Limb (tissue), 2 donors: ENCODE results near the gene S100A4.
A peak's percentile ranks its signal among the peaks of the same experiment; 100 is the strongest.
"Not testable (repeated sequence)": the region's sequence is repeated elsewhere in the genome, so short reads cannot be mapped to it uniquely, and the experiment has no call there.

ENCODE experiments used
- DNase-seq, 2 donors: peaks; one replicate each; pipeline ENCODE4 v3.0.0-alpha.2; 2016; ENCODE audit errors: extremely low spot score in 2 of 2

The S100A4 gene

DNA sequence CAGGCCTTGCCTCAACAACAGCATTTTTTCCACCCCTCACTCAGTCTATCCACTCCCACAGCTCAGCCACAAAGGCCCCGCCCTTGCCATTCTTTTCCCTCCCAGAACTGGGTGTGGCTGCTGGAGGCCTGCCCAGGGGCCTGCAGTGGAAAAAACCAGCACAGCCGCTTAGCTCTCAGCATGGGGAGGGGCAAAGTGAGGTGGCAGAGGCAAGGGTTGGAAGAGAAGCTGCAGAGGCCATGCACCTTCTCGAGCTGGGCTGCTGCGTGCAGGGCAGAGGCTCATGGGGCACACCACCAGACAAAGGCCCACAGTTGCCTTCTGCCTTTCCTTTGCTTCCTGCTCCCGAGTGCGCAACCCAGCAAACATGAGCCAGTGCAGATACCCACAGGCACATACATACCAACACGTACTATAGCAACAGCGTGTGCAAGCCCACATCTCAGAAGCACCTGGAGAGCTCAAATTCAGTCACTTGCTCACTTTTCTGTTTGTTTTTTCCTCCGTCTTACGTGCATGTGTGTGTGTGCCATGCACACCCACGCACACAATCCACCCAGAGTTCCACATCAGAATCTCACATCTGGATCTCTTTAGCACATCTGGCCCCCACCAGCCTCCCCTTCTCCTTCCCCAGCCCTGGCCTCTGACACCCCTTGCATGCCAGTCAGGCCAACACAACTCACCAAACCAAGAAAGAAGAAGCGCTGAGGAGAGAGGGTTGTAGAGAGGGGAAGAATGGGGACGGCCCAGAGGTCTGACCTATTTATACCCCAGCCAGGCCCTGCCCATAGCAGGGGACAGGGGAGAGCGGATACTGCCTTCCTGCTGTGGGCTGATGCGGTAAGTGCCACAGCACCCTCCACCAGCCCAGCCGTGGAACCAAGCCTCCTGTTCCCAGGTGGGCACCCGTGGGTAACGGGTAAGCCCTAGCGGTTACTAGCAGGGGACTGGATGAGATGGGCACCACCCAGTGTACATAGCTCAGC lies at the start of gene S100A4:
TSS of gene S100A4 (minus strand) at position 740 of the 989 bp plus-strand sequence. CDS start 1,012 bp downstream, outside the sequence.
- DNase-seq, result peak; percentile 93

DNA sequence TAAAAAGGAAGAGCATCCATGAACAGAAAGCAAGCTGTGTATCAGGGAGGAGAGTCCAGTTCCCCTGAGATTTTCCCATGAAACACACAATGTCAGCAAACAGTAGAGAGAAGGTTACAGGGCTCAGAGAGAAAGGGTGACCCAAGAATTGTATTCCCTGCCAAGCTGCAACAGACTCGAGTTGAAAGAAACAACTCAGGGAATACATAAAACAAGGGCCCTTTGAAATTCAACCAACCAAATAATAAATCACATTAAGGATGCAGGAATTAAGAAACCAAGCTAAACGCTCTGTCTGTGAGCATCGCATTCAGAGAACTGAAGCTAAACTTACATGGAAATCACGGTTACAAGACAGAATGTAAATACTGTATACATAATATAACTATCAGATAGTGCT lies 47.1 kb upstream of the S100A4 start:
- no peak for DNase-seq

GRCh38 chr1:153588482-153588881 lies 42.9 kb upstream of the S100A4 start:
- DNase-seq, result no peak

- DNase-seq, result not testable (repeated sequence)
These were observed 42.4 kb upstream of the S100A4 start for GRCh38 chr1:153588033-153588432.

DNA sequence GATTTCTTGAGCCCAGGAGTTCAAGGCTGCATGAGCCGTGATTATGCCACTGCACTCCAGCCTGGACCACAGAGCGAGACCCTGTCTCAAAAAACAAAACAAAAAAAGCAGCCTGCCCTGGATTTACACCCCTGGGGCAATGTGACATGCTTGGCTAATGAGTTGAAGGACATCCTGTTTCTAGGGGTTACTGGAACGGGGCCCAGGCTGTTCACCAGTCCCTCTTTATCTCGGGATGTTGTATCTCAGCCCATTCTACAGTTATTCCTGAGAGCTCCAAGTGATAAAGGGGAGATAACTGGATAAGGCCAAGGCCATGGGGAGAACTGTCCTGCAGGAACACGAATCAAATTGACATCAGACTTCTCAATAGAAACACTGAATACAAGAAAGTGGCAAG lies 41.7 kb upstream of the S100A4 start:
- no peak for DNase-seq

GRCh38 chr1:153586347-153586746 lies 40.7 kb upstream of the S100A4 start:
- DNase-seq, result no peak

DNA sequence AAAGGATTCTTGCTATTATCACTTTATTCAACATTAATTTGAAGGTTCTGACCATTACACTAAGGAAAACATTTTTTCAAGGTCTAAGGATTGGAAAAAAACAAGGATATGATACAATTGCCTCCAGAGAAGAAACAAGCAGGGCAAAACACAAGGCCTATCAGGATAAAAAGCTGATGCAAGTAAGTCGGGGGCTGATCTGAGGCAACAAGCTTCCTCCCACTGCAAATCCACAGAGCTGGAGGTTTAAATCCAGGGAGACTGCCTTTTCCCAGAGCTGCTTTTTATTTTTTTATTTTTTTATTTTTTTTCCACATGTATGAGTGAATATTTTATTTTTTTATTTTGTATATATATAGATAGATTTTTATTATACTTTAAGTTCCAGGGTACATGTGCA lies 39.4 kb upstream of the S100A4 start:
- DNase-seq, result no peak

GRCh38 chr1:153583976-153584375 lies 38.4 kb upstream of the S100A4 start:
- no peak for DNase-seq

- DNase-seq, result not testable (repeated sequence)
These were observed 37.9 kb upstream of the S100A4 start for GRCh38 chr1:153583514-153583913.

DNA sequence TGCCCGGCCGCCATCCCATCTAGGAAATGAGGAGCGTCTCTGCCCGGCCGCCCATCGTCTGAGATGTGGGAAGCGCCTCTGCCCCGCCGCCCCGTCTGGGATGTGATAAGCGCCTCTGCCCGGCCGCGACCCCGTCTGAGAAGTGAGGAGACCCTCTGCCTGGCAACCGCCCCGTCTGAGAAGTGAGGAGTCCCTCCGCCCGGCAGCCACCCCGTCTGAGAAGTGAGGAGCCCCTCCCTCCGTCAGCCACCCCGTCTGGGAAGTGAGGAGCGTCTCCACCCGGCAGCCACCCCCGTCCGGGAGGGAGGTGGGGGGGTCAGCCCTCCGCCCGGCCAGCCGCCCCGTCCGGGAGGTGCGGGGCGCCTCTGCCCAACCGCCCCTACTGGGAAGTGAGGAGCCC lies 37.2 kb upstream of the S100A4 start:
- not testable (repeated sequence) for DNase-seq

- no peak for DNase-seq
These were observed 33.3 kb upstream of the S100A4 start for GRCh38 chr1:153578936-153579335.

GRCh38 chr1:153578490-153578889 lies 32.9 kb upstream of the S100A4 start:
- DNase-seq, result no peak

DNA sequence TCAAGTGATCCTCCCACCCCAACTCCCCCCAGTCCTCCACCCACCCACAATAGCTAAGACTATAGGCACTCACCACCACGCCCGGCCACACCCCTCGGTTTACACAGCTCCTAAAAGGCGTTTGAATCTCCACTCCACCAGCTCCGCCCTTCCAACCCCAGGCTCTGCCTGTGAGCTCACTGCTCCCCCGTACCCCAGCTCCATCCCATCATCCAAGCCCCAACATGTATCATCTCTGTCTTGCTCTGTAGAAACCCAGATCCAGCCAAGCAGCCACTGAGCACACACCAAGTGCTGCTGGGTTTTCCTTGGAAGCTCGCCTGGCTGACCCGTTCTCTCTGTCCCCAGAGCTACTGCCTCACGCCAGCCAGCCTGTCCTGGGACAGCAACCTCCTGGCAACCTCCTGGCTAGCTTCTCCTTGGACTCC lies 32.0 kb upstream of the S100A4 start:
- no peak for DNase-seq

DNA sequence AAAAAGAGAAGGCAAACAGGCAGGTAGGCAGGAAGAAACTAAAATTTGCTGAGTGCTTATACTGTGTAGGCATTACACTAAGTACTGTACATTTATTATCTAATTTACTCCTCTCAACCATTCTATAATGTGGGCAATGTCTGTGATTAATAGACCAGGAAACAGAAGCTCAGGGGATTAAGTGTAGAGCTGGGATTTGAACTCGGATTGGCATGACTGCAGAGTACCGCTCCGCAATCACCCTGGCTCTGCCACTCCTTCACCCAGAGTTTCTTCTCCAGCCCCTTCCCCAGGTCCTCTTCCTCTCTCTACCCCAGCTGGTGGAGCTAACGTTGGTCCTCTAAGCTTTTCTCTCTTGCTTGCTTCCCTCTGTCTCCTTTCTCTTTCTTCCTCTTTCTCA lies 31.5 kb upstream of the S100A4 start:
- DNase-seq, result no peak

DNA sequence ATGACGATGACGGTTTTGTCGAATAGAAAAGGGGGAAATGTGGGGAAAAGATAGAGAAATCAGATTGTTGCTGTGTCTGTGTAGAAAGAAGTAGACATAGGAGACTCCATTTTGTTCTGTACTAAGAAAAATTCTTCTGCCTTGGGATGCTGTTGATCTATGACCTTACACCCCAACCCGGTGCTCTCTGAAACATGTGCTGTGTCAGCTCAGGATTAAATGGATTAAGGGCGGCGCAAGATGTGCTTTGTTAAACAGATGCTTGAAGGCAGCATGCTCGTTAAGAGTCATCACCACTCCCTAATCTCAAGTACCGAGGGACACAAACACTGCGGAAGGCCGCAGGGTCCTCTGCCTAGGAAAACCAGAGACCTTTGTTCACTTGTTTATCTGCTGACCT lies 29.9 kb upstream of the S100A4 start:
- not testable (repeated sequence) for DNase-seq

DNA sequence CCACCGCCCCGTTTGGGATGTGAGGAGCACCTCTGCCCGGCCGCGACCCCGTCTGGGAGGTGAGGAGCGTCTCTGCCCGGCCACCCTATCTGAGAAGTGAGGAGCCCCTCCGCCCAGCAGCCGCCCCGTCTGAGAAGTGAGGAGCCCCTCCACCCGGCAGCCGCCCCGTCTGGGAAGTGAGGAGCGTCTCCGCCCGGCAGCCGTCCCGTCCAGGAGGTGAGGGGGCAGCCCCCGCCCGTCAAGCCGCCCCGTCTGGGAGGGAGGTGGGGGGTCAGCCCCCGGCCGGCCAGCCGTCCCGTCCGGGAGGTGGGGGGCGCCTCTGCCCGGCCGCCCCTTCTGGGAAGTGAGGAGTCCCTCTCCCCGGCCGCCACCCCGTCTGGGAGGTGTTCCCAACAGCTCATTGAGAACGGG lies 29.5 kb upstream of the S100A4 start:
- DNase-seq, result not testable (repeated sequence)

DNA sequence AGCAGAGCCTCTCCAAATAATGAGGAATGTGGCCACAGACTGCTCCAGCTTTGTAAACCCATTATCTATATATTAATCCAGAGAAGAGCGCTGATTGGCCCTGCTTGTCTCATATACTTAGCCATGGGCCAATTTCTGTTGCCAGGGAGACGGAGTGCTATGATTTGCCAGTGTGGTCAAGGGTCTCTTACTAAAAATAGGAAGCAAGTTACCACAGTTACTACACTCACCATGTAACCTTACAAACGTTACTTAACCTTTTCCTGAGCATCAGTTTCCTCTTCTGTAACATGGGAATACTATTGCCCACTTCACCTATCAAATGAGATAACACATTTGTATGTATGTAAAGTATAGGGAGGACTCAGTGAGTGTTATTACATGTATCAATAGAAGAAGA lies 27.7 kb upstream of the S100A4 start:
- no peak for DNase-seq

GRCh38 chr1:153572569-153573015 lies 27.0 kb upstream of the S100A4 start:
- DNase-seq, result peak in 1 of 2 donors; percentile 59

GRCh38 chr1:153571706-153572105 lies 26.1 kb upstream of the S100A4 start:
- DNase-seq, result no peak

- DNase-seq, result no peak
These were observed 25.3 kb upstream of the S100A4 start for GRCh38 chr1:153570874-153571273.

DNA sequence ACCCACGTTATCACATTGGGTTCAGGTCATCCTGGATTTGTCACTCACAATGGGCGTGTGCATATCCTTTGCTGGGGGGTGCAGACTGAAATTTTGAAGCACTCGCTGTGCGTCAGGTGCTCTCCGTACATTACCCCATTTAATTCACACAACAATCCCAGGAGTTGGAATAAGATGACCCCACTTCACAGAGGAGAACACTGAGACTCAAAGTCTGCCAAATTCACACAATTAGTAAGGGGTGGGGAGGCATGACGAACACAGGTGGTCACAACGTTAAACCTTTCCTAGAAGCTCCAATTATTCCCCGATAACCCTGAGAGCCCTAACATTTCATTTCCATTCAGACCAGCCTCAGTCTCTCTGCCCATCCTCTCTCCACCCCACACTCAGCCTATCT lies 23.9 kb upstream of the S100A4 start:
- no peak for DNase-seq

DNA sequence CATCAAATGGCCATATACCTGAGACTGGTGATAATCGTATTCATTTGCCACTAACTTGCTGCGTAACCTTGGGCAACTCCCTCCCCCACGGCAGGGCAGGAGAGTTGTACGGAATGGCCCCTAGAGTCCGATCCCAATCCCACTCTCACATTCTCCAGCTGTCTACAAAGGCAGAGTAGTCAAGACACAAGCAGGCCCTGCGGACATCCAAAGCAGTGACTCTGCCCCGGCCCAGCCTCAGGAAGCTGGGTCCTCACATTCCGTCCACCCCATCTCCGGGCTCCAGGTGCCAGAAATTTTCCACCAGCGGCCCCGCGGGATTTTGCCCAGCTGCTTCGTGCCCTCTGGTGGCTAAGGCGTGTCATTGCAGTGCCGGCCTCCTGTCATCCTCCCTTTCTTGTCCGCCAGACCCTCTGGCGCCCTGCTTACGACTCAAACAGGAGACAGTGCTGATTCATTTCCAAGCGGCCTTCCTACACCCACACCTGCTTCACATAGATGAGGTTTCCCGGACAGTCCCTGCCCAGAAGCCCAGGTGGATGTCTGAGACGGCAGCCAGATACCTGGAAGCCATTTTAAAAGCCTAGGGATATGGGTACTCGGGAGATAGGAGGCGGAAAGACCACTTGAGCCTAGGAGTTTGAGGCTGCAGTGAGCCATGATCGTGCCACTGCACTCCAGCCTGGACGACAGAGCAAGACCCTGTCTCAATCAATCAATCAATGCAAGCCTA lies 22.9 kb upstream of the S100A4 start:
- peak; percentile 93 for DNase-seq
